ENCODE data around the gene PLOD2. TPM values are rescaled to one million over a fixed set of nuclear protein-coding genes. Genes with fewer than 3 reads are reported as not detected.

Gene PLOD2
- total and polyA plus RNA-seq, 2 of the 8 experiments (the other 6 are each of a cell fraction or from before 2014, with no cell fraction given) = 4.0 to 28.7 TPM

GRCh38 chr3:146052056-146052790 is 108.8 kb downstream of the PLOD2 start:
- WGBS, 2 experiments (ENCODE audit: extremely low coverage in 1 of 2, insufficient coverage in 1 of 2, insufficient read length in 1 of 2, insufficient replicate concordance in 2 of 2, low coverage in 1 of 2, low lambda C conversion rate in 2 of 2, missing lambda C conversion rate in 1 of 2) = 96% methylated on average over 2 of the region's 2 CpGs; no CpG with 5 or more reads in 1 of the 2 experiments
- no peaks in the 10 kb centered on the region for H3K23me2 ChIP-seq (ENCODE audit: low read depth, low read length)
- no peak overlapping the region for H3K14ac ChIP-seq (ENCODE audit: insufficient read length)
- ChIA-PET POLR2A (ENCODE audit: partially characterized antibody) (no interaction called here), CTCF (ENCODE audit: partially characterized antibody) (interaction anchor here (0.6 to 1.2 kb wide), 2 partner anchors 14 to 66 kb away, joined by 3 to 4 read pairs; no protein-coding TSS in a partner anchor)
- no peak overlapping the region for H3K56ac ChIP-seq (replicated peaks; ENCODE audit: insufficient read length, low read depth, low read length)
- H2BK120ac ChIP-seq (replicated peaks; ENCODE audit: low read depth, low read length) = no peak overlapping the region
- no peak overlapping the region for H2BK15ac ChIP-seq (ENCODE audit: low read length)
- H3K79me2 ChIP-seq (ENCODE audit: control insufficient read depth in 1 of 2, insufficient read depth in 2 of 2, low read length in 2 of 2) = no peaks in the 10 kb centered on the region
- H2AFZ ChIP-seq (ENCODE audit: low read length) = no peak overlapping the region
- no peaks in the 10 kb centered on the region for H3K9me3 ChIP-seq (ENCODE audit: insufficient read depth in 2 of 2, low read depth in 1 of 2, low read length in 1 of 2)
- no peaks in the 10 kb centered on the region for H3K27me3 ChIP-seq (replicated peaks in 1 of 4; ENCODE audit: control insufficient read depth in 3 of 4, extremely low read depth in 1 of 4, insufficient read depth in 3 of 4, low read length in 3 of 4)
- FAIRE-seq (no peak), DNase-seq (ENCODE audit: low read depth in 1 of 2, low spot score in 2 of 2) (no peak)
- H4K8ac ChIP-seq (ENCODE audit: extremely low read depth, insufficient read depth, low read length) = no peak overlapping the region
- H2BK20ac ChIP-seq (ENCODE audit: low read length) = no peak overlapping the region
- H2BK5ac ChIP-seq (ENCODE audit: low read depth, low read length) = no peak overlapping the region
- no peak overlapping the region for H2AK5ac ChIP-seq (ENCODE audit: low read depth, low read length)
- H3K23ac ChIP-seq (ENCODE audit: insufficient read length) = no peak overlapping the region
- H4K20me1 ChIP-seq (replicated peaks in 1 of 2; ENCODE audit: control insufficient read depth in 1 of 2, insufficient read depth in 2 of 2, low read length in 2 of 2) = no peaks in the 10 kb centered on the region
- H3K4me3 ChIP-seq (ENCODE audit: extremely low read depth in 1 of 4, insufficient read depth in 2 of 4, low read depth in 3 of 4, low read length in 4 of 4) = no peak overlapping the region
- H3K79me1 ChIP-seq (ENCODE audit: low read depth, low read length) = no peaks in the 10 kb centered on the region
- no peak overlapping the region for H3K4ac ChIP-seq (replicated peaks; ENCODE audit: insufficient read length, low read depth, low read length)
- H3K4me2 ChIP-seq (ENCODE audit: insufficient read depth in 1 of 2, low read depth in 2 of 2, low read length in 2 of 2) = no peak overlapping the region
- H3K36me3 ChIP-seq (ENCODE audit: control insufficient read depth in 2 of 4, insufficient read depth in 4 of 4, low read length in 3 of 4) = no peaks in the 10 kb centered on the region
- TF ChIP-seq E2F6 (IDR thresholded peaks at IDR 0.05) (no peak), SIN3A (conservative IDR thresholded peaks at IDR 0.05 in 1 of 2, IDR thresholded peaks at IDR 0.05 in 1 of 2; ENCODE audit: low read depth in 1 of 2, low read length in 2 of 2) (no peak), TCF12 (IDR thresholded peaks at IDR 0.05; ENCODE audit: low read depth, low read length) (no peak)
- no peak overlapping the region for H3K18ac ChIP-seq (ENCODE audit: extremely low read depth, low read length)
- no peak overlapping the region for H3K27ac ChIP-seq (ENCODE audit: low read depth, low read length)
- no peak overlapping the region for H2BK12ac ChIP-seq (ENCODE audit: low read depth, low read length)
- no peak overlapping the region for H4K5ac ChIP-seq (ENCODE audit: insufficient read length, low read depth, low read length)
- 0 out of 7 replicates have a peak, but pooled peaks cover 0 to 2% (median 0%) of the 10 kb centered on the region in 4 experiments for H3K4me1 ChIP-seq (replicated peaks in 1 of 4; ENCODE audit: control insufficient read depth in 3 of 4, insufficient read depth in 4 of 4, low read length in 3 of 4)
- H3K9ac ChIP-seq (replicated peaks in 1 of 4; ENCODE audit: extremely low read depth in 1 of 4, low read depth in 3 of 4, low read length in 3 of 4) = no peak overlapping the region
- no peak overlapping the region for H4K91ac ChIP-seq (replicated peaks; ENCODE audit: insufficient read length, low read length)

Data from H1 (cell line).